Uterus (tissue), 4 donors: ENCODE measurements around the gene SLC44A4. TPM values are rescaled to one million over a fixed set of nuclear protein-coding genes. Genes with fewer than 3 reads are reported as not detected.

Experiments
- DNase-seq, 2 donors: peaks; one replicate each; pipeline ENCODE4 v3.0.0-alpha.2; 2019 to 2020
- H3K27ac ChIP-seq, 2 donors: fragments of 200-600 bp; sonication (generic); 1 replicate in 1 of 2; 2 replicates in 1 of 2; pipeline ENCODE4 v1.5.1; 2016 to 2018
- H3K27me3 ChIP-seq, 2 donors: fragments of 200-600 bp; sonication (generic); one replicate each; pipeline ENCODE4 v1.5.1; 2018 to 2019; ENCODE audit warnings: control low read depth in 1 of 2
- H3K36me3 ChIP-seq, 2 donors: fragments of 200-600 bp; sonication (generic); one replicate each; pipeline ENCODE4 v1.5.1; 2019; ENCODE audit warnings: control low read depth in 1 of 2
- H3K4me1 ChIP-seq, 2 donors: fragments of 200-600 bp; sonication (generic); one replicate each; pipeline ENCODE4 v1.5.1; 2018 to 2019; ENCODE audit warnings: control low read depth in 1 of 2
- H3K4me3 ChIP-seq, 2 donors: fragments of 200-600 bp; sonication (generic); 1 replicate in 1 of 2; 2 replicates in 1 of 2; pipeline ENCODE4 v1.5.1; 2018 to 2019; ENCODE audit warnings: mild to moderate bottlenecking in 1 of 2
- H3K9me3 ChIP-seq, 2 donors: fragments of 200-600 bp; sonication (generic); one replicate each; pipeline ENCODE4 v1.5.1; 2019; ENCODE audit warnings: control low read depth in 1 of 2
- POLR2A ChIP-seq, 2 donors: fragments of 450-650 bp; IDR thresholded peaks; one replicate each; pipeline ENCODE4 v1.6.1; 2016; ENCODE audit warnings: antibody characterized with exemption in 2 of 2, mild to moderate bottlenecking in 1 of 2, moderate library complexity in 1 of 2
- intact Hi-C: fragments of 100-400 bp; cut with DNase I; formaldehyde crosslinking; loops from one replicate; pipeline ENCODE4 v1.15.1; 2023; ENCODE audit warnings: low total_unique reads
- total RNA-seq, 4 donors: library from RNA; depleted of rRNA in 3 of 4; stranded (reverse); fragments of >200 nt in 3 of 4; gene quantifications; one replicate each; pipeline versions ENCODE4 v1.1.0 to v1.2.4, GENCODE V29; 2014 to 2023
- TF ChIP-seq, protein P1 (sequence below), 4 experiments: fragments of 200-600 bp in 2 of 4; fragments of 450-650 bp in 2 of 4; sonication (generic) in 2 of 4; IDR thresholded peaks; one replicate each; pipeline ENCODE4 v1.5.1; 2016 to 2019; ENCODE audit warnings: antibody characterized with exemption in 4 of 4, mild to moderate bottlenecking in 2 of 4, moderate library complexity in 1 of 4
- donor health status: DM: yes; HTN: yes; CAD: no.

SLC44A4 gene
- total RNA-seq, 4 donors from 2014 or later: 5.0 to 46.1 (median 5.8) TPM

DNA sequence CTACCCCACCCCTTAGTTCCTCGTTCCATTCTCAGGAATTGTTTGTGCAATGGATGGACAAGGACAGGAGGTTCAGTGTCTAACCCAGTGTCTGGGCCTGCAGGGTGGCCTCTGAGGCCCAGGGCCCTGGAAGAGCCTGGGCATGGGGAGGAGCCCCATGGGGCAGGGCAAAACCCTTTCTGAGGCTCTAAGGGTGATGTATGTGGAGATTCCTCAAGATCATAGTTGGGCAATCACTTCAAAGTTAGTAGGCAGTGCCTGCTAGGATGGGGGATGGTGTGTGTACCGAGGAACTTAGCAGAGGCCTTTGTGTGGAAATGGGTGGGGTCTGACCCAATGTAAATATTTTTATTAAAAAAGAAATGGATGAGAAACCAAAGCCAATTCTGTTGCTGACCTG is 42.0 kb upstream of the SLC44A4 start:
- intact Hi-C loops: no loop called here
- DNase-seq: no peak

DNA sequence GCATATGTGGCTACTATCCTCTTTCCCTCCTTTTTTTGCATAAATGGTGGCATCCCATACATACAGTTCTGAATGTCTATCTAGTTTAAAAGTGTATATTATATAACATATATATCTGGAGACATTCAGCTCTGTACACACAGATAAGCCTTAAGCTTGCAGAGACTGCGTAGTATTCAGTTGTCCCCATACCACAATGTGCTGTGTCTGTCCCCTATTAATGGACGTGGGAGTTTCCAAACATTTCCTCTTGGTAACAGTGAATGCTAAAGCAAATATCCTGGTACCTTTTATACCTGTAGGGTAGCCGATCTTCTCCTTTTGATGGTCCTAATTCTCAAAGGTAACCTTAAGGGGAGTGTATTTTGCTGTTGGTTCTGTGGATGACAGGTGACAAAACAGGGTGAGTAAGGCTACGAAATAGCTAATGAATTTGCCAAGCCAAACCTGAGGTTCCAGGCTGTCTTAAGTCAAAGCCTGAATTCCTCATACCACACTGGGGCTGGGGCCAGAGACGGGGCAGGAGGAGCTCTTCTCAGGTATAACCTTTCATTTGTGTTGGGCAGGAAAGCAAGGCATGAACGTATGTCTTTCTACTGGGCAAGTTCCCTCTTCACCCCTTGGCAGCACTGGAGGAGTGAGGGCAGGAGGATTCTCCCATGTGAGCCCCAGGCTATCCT is 41.0 kb upstream of the SLC44A4 start:
- intact Hi-C loops: no loop called here
- TF ChIP-seq, protein P1, sequence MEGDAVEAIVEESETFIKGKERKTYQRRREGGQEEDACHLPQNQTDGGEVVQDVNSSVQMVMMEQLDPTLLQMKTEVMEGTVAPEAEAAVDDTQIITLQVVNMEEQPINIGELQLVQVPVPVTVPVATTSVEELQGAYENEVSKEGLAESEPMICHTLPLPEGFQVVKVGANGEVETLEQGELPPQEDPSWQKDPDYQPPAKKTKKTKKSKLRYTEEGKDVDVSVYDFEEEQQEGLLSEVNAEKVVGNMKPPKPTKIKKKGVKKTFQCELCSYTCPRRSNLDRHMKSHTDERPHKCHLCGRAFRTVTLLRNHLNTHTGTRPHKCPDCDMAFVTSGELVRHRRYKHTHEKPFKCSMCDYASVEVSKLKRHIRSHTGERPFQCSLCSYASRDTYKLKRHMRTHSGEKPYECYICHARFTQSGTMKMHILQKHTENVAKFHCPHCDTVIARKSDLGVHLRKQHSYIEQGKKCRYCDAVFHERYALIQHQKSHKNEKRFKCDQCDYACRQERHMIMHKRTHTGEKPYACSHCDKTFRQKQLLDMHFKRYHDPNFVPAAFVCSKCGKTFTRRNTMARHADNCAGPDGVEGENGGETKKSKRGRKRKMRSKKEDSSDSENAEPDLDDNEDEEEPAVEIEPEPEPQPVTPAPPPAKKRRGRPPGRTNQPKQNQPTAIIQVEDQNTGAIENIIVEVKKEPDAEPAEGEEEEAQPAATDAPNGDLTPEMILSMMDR (IDR thresholded peaks at IDR 0.05): no peak
- TF ChIP-seq POLR2A (IDR thresholded peaks at IDR 0.05): no peak
- Histone ChIP-seq H3K4me3 (no peak overlapping the region), H3K27ac (no peak overlapping the region), H3K4me1 (no peaks in the 10 kb centered on the region), H3K36me3 (no peaks in the 10 kb centered on the region), H3K27me3 (no peaks in the 10 kb centered on the region), H3K9me3 (no peaks in the 10 kb centered on the region)
- DNase-seq: no peak

More for the DNA sequence above, 42.0 kb upstream of the SLC44A4 start:
- Histone ChIP-seq H3K4me1 (no peaks in the 10 kb centered on the region), H3K4me3 (no peak overlapping the region), H3K36me3 (no peaks in the 10 kb centered on the region), H3K27me3 (no peaks in the 10 kb centered on the region), H3K9me3 (no peaks in the 10 kb centered on the region), H3K27ac (no peak overlapping the region)
- TF ChIP-seq, protein P1 (IDR thresholded peaks at IDR 0.05): no peak
- TF ChIP-seq POLR2A (IDR thresholded peaks at IDR 0.05): no peak

DNA sequence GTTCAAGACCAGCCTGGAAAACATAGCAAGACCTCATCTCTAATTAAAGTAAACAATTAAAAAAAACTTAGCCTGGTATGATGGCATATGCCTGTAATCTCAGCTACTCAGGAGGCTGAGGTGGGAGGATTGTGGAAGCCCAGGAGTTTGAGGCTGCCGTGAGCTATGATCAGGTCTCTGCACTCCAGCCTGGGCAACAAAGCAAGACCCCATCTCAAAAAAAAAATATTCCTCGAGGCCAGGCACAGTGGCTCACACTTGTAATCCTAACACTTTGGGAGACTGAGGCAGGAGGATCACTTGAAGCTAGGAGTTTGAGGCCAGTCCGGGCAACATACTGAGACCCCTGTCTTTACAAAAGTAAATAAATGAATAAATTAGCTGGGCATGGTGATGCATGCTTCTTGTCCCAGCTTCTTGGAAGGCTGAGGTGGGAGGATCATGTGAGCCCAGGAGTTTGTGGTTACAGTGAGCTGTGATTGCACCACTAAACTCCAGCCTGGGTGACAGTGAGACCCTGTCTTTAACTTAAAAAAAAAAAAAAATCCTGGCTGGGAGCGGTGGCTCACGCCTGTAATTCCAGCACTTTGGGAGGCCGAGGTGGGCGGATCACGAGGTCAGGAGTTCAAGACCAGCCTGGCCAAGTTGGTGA is 39.4 kb upstream of the SLC44A4 start:
- intact Hi-C loops: no loop called here
- TF ChIP-seq POLR2A (IDR thresholded peaks at IDR 0.05): no peak
- TF ChIP-seq, protein P1 (IDR thresholded peaks at IDR 0.05): no peak
- Histone ChIP-seq H3K27me3 (no peaks in the 10 kb centered on the region), H3K27ac (no peak overlapping the region), H3K9me3 (no peaks in the 10 kb centered on the region), H3K4me3 (no peak overlapping the region), H3K36me3 (no peaks in the 10 kb centered on the region), H3K4me1 (no peaks in the 10 kb centered on the region)
- no peak for DNase-seq

DNA sequence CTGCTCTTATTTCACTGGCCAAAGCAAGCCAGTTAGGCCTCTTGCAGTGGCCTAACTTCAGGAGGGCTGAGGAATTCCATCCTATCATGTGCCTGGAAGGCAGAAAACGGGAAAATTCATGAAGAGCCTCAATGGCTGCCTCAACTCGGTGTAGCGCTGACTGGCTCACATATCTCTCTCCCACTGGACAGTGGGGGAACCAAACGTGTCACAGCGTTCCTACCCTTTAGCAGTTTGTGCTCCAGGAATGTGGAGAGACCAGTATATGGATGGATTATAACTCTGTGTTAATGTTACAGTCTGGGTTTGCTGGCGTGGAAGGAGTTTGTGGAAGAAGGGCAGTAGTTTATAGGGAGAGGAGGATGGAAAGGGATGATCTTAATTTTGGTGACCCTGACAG is 37.0 kb upstream of the SLC44A4 start:
- TF ChIP-seq POLR2A (IDR thresholded peaks at IDR 0.05): no peak
- TF ChIP-seq, protein P1 (IDR thresholded peaks at IDR 0.05): no peak
- H3K27ac ChIP-seq: no peak overlapping the region
- no peak for DNase-seq
- no peaks in the 10 kb centered on the region for H3K4me1 ChIP-seq
- H3K9me3 ChIP-seq: no peaks in the 10 kb centered on the region
- H3K4me3 ChIP-seq: no peak overlapping the region
- H3K27me3 ChIP-seq: no peaks in the 10 kb centered on the region
- intact Hi-C loops: no loop called here
- H3K36me3 ChIP-seq: no peaks in the 10 kb centered on the region

DNA sequence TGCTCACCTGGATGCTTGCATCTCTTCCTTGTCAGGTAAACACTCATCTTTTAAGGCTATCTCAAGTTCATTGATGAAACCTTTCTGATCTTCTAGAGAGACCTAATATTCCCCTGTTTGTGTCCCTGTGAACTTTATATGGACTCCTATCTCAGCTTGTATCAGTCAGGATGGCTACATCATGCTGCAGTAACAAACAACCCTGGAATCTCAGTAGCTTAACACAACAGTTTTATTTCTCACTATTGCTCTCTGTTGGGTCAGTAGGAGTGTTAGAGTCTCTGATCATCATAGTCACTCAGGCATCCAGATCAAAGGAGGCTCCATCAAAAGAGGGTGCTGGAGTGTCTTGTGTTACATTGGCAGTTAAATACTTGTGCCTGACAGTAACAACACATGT is 36.6 kb upstream of the SLC44A4 start:
- Histone ChIP-seq H3K4me3 (no peak overlapping the region), H3K36me3 (no peaks in the 10 kb centered on the region), H3K9me3 (no peaks in the 10 kb centered on the region), H3K4me1 (no peaks in the 10 kb centered on the region), H3K27me3 (no peaks in the 10 kb centered on the region), H3K27ac (no peak overlapping the region)
- intact Hi-C loops: no loop called here
- no peak for DNase-seq
- TF ChIP-seq, protein P1 (IDR thresholded peaks at IDR 0.05): no peak
- TF ChIP-seq POLR2A (IDR thresholded peaks at IDR 0.05): no peak
